NCI-H748 treated with DMSO at 0.1 percent for 48 hours (cell line): ENCODE data around the gene ZNF410.

ENCODE experiments used
- DNase-seq: peaks from one replicate; lab custom pipeline; 2025; lab: John Stamatoyannopoulos, UW

Gene ZNF410

GRCh38 chr14:73949752-73950734 lies 63.4 kb downstream of the ZNF410 start, which contains the start of the genes COQ6 and FAM161B:
TSS of gene COQ6 (plus strand) at chr14:73950302. CDS start at chr14:73950333, 31 bp downstream.
TSS of gene FAM161B (minus strand) at chr14:73950094. CDS start at chr14:73950026, 68 bp downstream.
- DNase-seq, result peak; percentile 94

GRCh38 chr14:73953731-73954130 lies 67.1 kb downstream of the ZNF410 start:
- DNase-seq, result no peak

GRCh38 chr14:73955674-73956073 lies 69.0 kb downstream of the ZNF410 start:
- DNase-seq, result no peak

GRCh38 chr14:73958591-73958990 lies 71.9 kb downstream of the ZNF410 start:
- no peak for DNase-seq

GRCh38 chr14:73961192-73961591 lies 74.5 kb downstream of the ZNF410 start:
- DNase-seq, result no peak

GRCh38 chr14:73965216-73965615 lies 78.6 kb downstream of the ZNF410 start:
- DNase-seq, result no peak

GRCh38 chr14:73968885-73969284 lies 82.2 kb downstream of the ZNF410 start:
- DNase-seq, result no peak

GRCh38 chr14:73973497-73973896 lies 86.8 kb downstream of the ZNF410 start:
- no peak for DNase-seq

- DNase-seq, result no peak
Measured at GRCh38 chr14:73976125-73976524, 89.5 kb downstream of the ZNF410 start.

GRCh38 chr14:73977896-73978295 lies 91.2 kb downstream of the ZNF410 start:
- no peak for DNase-seq
